ENCODE measurements around the gene CNGA4.
"Not testable (repeated sequence)": the region's sequence is repeated elsewhere in the genome, so short reads cannot be mapped to it uniquely, and the experiment has no call there.

The CNGA4 gene

GRCh38 chr11:6258571-6259081, 19.7 kb downstream of the CNGA4 start:
- DNase-seq (ENCODE audit: extremely low spot score, insufficient read length, low read depth) = no peak
- no peak for FAIRE-seq

GRCh38 chr11:6260207-6260726, 21.4 kb downstream of the CNGA4 start:
- FAIRE-seq (no peak), DNase-seq (ENCODE audit: extremely low spot score, insufficient read length, low read depth) (no peak)

- no peak for DNase-seq (ENCODE audit: extremely low spot score, insufficient read length, low read depth)
These were observed 24.8 kb downstream of the CNGA4 start for GRCh38 chr11:6263662-6264061.

GRCh38 chr11:6268820-6269219, 29.9 kb downstream of the CNGA4 start:
- FAIRE-seq (no peak), DNase-seq (ENCODE audit: extremely low spot score, insufficient read length, low read depth) (no peak)

More at GRCh38 chr11:6263662-6264061, 24.8 kb downstream of the CNGA4 start:
- no peak for FAIRE-seq

- FAIRE-seq = no peak
- no peak for DNase-seq (ENCODE audit: extremely low spot score, insufficient read length, low read depth)
These were observed 31.1 kb downstream of the CNGA4 start for GRCh38 chr11:6269994-6270393.

- no peak for DNase-seq (ENCODE audit: extremely low spot score, insufficient read length, low read depth)
- FAIRE-seq = no peak
These were observed 31.8 kb downstream of the CNGA4 start for GRCh38 chr11:6270584-6271246.

GRCh38 chr11:6271598-6271997, 32.7 kb downstream of the CNGA4 start:
- FAIRE-seq (no peak), DNase-seq (ENCODE audit: extremely low spot score, insufficient read length, low read depth) (no peak)

- DNase-seq (ENCODE audit: extremely low spot score, insufficient read length, low read depth) (no peak), FAIRE-seq (no peak)
These were observed 34.3 kb downstream of the CNGA4 start for GRCh38 chr11:6273188-6273587.

- not testable (repeated sequence) for DNase-seq (ENCODE audit: extremely low spot score, insufficient read length, low read depth); FAIRE-seq
These were observed 41.9 kb downstream of the CNGA4 start for GRCh38 chr11:6280809-6281208.

- FAIRE-seq (no peak), DNase-seq (ENCODE audit: extremely low spot score, insufficient read length, low read depth) (no peak)
These were observed 44.6 kb downstream of the CNGA4 start for GRCh38 chr11:6283453-6284023.

GRCh38 chr11:6284250-6284649, 45.4 kb downstream of the CNGA4 start:
- DNase-seq (ENCODE audit: extremely low spot score, insufficient read length, low read depth) (no peak), FAIRE-seq (no peak)

- no peak for FAIRE-seq
These were observed 46.1 kb downstream of the CNGA4 start for GRCh38 chr11:6285019-6285418.

More at GRCh38 chr11:6285019-6285418, 46.1 kb downstream of the CNGA4 start:
- DNase-seq (ENCODE audit: extremely low spot score, insufficient read length, low read depth) = no peak

Data from GM18507 (cell line).